Measurements from ENCODE around the gene CYP3A5.

- no peak for TF ChIP-seq CTCF (conservative IDR thresholded peaks at IDR 0.05; ENCODE audit: low read depth, low read length)
- no peak for TF ChIP-seq EZH2 (IDR thresholded peaks at IDR 0.05; ENCODE audit: low read length, unreplicated experiment)
Measured at GRCh38 chr7:99652671-99653070, 27.1 kb downstream of the CYP3A5 start.

Data from PC-3 (cell line).